ENCODE results near the gene CDCP1.

Gene CDCP1

GRCh38 chr3:45049807-45050206 lies 96.4 kb downstream of the CDCP1 start:
- no peak for DNase-seq

- DNase-seq = no peak
Observed at GRCh38 chr3:45048244-45048643, 97.9 kb downstream of the CDCP1 start.

GRCh38 chr3:45043728-45044299 lies 102.4 kb downstream of the CDCP1 start:
- no peak for DNase-seq

- no peak for DNase-seq
Observed at GRCh38 chr3:45042162-45042561, 104.0 kb downstream of the CDCP1 start.

GRCh38 chr3:45041666-45042065 lies 104.5 kb downstream of the CDCP1 start:
- no peak for DNase-seq

- DNase-seq = peak; percentile 75
Observed at GRCh38 chr3:45037720-45038455, 108.3 kb downstream of the CDCP1 start.

- DNase-seq = no peak
Observed at GRCh38 chr3:45035441-45036301, 110.5 kb downstream of the CDCP1 start.

GRCh38 chr3:45034612-45035252 lies 111.4 kb downstream of the CDCP1 start:
- no peak for DNase-seq

- no peak for DNase-seq
Observed at GRCh38 chr3:45033791-45034190, 112.4 kb downstream of the CDCP1 start.
